Osteoblast (primary cell): Measurements from ENCODE around the gene BANK1. TPM values are rescaled to one million over a fixed set of nuclear protein-coding genes. Genes with fewer than 3 reads are reported as not detected.

Experiments used
- DNase-seq: peaks from one replicate; pipeline ENCODE4 v3.0.0; 2011; ENCODE audit warnings: low spot score, mixed read lengths; ENCODE audit not compliant: insufficient read length; ENCODE audit errors: missing footprints
- H2AFZ ChIP-seq: 2 replicates; pipeline ENCODE4 v1.6.0; 2011; ENCODE audit warnings: mild to moderate bottlenecking, low read length
- H3K27ac ChIP-seq: 2 replicates; pipeline ENCODE4 v1.5.1; 2011; ENCODE audit warnings: mild to moderate bottlenecking, low read depth, low read length, moderate library complexity
- H3K27me3 ChIP-seq: 2 replicates; pipeline ENCODE4 v1.6.0; 2012; ENCODE audit warnings: mild to moderate bottlenecking, control low read depth, inconsistent platforms, low read length, moderate library complexity; ENCODE audit not compliant: insufficient read depth
- H3K36me3 ChIP-seq: 2 replicates; pipeline ENCODE4 v1.5.1; 2011; ENCODE audit warnings: mild to moderate bottlenecking, low read length, control low read depth, moderate library complexity; ENCODE audit not compliant: insufficient read depth
- H3K4me1 ChIP-seq: 2 replicates; pipeline ENCODE4 v1.5.1; 2011; ENCODE audit warnings: mild to moderate bottlenecking, low read length, control low read depth, moderate library complexity; ENCODE audit not compliant: insufficient read depth
- H3K4me2 ChIP-seq: 2 replicates; pipeline ENCODE4 v1.6.0; 2011; ENCODE audit warnings: mild to moderate bottlenecking, low read length; ENCODE audit not compliant: insufficient read depth
- H3K4me3 ChIP-seq: fragments of 200-600 bp; sonication (generic); 3 replicates; pipeline ENCODE4 v1.5.1; 2012; ENCODE audit warnings: mild to moderate bottlenecking, low read length, inconsistent platforms; ENCODE audit not compliant: insufficient read depth
- H3K79me2 ChIP-seq: 2 replicates; pipeline ENCODE4 v1.6.0; 2012; ENCODE audit warnings: mild to moderate bottlenecking, low read length, control low read depth, inconsistent platforms; ENCODE audit not compliant: insufficient read depth
- H3K9me3 ChIP-seq: 2 replicates; pipeline ENCODE4 v1.5.1; 2011; ENCODE audit warnings: low read depth, low read length, control low read depth
- H4K20me1 ChIP-seq: 2 replicates; pipeline ENCODE4 v1.6.0; 2012; ENCODE audit warnings: mild to moderate bottlenecking, low read length, control low read depth; ENCODE audit not compliant: insufficient read depth
- total RNA-seq: library from RNA; depleted of rRNA; stranded (reverse); fragments of >200 nt; gene quantifications from 2 replicates; pipeline ENCODE4 v1.2.3, GENCODE V29; 2012
- TF ChIP-seq, protein P1 (sequence below): IDR thresholded peaks from 2 replicates; pipeline ENCODE4 v1.5.1; 2011; ENCODE audit warnings: mild to moderate bottlenecking, low read depth, low read length, moderate library complexity; ENCODE audit errors: extremely low read depth

Gene BANK1
- total RNA-seq, 1 donor = 1.8 TPM

DNA sequence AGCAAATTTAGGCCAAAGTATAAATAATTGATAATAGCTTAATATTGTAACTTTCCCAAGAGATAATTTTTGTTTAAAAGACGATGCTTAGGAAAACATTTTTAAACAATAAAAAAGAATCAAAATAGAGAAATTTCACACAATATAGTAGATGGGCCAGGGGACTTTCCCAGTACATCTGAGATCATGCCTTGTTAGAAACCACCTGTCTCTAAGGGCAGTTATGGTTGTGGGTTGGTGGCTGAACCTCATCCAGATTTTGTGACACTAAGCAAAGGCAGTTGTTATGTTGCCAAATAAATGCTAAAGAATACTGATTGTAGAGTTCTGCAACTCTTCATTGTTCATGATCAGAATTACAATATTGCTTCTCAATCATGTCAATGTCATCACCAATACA is 270.6 kb downstream of the BANK1 start:
- H3K27me3 ChIP-seq = no peaks in the 10 kb centered on the region
- H3K36me3 ChIP-seq = no peaks in the 10 kb centered on the region
- H3K27ac ChIP-seq = no peak overlapping the region
- no peak overlapping the region for H3K4me3 ChIP-seq
- H3K4me1 ChIP-seq = no peaks in the 10 kb centered on the region
- no peaks in the 10 kb centered on the region for H3K9me3 ChIP-seq
- TF ChIP-seq, protein P1, sequence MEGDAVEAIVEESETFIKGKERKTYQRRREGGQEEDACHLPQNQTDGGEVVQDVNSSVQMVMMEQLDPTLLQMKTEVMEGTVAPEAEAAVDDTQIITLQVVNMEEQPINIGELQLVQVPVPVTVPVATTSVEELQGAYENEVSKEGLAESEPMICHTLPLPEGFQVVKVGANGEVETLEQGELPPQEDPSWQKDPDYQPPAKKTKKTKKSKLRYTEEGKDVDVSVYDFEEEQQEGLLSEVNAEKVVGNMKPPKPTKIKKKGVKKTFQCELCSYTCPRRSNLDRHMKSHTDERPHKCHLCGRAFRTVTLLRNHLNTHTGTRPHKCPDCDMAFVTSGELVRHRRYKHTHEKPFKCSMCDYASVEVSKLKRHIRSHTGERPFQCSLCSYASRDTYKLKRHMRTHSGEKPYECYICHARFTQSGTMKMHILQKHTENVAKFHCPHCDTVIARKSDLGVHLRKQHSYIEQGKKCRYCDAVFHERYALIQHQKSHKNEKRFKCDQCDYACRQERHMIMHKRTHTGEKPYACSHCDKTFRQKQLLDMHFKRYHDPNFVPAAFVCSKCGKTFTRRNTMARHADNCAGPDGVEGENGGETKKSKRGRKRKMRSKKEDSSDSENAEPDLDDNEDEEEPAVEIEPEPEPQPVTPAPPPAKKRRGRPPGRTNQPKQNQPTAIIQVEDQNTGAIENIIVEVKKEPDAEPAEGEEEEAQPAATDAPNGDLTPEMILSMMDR = no peak
- H2AFZ ChIP-seq = no peak overlapping the region
- no peak for DNase-seq
- no peaks in the 10 kb centered on the region for H3K79me2 ChIP-seq
- H4K20me1 ChIP-seq = no peaks in the 10 kb centered on the region
- H3K4me2 ChIP-seq = no peak overlapping the region

DNA sequence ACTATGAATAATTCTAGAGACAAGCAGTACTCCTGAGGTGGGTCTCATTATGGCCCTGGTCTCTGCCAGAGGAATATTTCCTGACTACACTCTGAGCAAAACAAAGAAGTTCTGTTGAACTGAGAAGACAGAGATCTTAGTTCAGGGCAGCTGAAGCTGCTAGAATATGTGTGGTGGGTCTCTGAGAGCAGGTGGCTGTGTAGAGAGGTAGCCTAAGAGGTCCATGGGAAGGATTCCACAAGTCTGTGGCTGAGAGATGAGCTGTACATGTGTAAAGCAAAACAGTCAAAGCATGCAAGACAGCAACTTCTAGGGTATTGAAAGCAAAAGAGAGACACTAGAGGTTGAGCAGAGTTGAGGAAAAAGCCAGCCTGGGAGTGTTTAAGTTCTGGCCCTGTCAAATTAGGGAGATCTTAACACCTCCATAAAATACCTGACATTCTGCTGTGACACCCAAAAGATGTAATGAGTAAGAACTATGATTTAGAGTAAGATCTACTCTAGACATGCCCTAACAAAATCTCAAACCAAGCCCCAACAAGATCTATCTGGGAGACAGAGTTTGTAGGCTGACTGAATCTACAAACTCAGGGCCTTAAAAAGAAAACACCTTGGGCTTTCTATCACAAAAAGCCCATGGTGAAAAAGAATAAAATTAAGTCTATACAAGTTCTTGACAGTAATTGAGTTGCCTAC is 274.4 kb downstream of the BANK1 start:
- Histone ChIP-seq H2AFZ (no peak overlapping the region), H4K20me1 (no peaks in the 10 kb centered on the region), H3K27me3 (no peaks in the 10 kb centered on the region), H3K9me3 (no peaks in the 10 kb centered on the region), H3K79me2 (no peaks in the 10 kb centered on the region), H3K4me2 (no peak overlapping the region), H3K4me1 (no peaks in the 10 kb centered on the region), H3K36me3 (no peaks in the 10 kb centered on the region), H3K4me3 (no peak overlapping the region), H3K27ac (no peak overlapping the region)
- no peak for DNase-seq
- TF ChIP-seq, protein P1 = no peak

DNA sequence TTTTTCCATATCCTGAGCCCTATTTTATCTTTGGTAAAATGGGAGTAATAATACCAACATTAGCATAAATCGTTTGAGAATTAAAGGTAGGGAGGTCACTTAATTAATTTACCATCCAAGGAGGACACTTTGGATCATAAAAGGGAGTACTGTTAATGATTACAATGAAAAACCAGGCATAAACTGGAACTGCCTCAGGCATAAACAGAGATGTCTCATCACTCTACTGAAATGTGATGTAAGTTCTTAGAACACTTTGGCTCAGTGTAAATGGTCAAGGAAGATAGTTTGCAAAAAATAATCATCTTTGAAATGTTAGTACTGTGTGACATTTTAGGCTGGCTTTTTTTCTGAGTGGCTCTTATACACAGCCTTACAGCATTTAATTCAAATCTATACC is 286.1 kb downstream of the BANK1 start:
- no peaks in the 10 kb centered on the region for H4K20me1 ChIP-seq
- H3K4me2 ChIP-seq = no peak overlapping the region
- no peak overlapping the region for H3K4me3 ChIP-seq
- no peaks in the 10 kb centered on the region for H3K36me3 ChIP-seq
- H3K9me3 ChIP-seq = no peaks in the 10 kb centered on the region
- H2AFZ ChIP-seq = no peak overlapping the region
- DNase-seq = no peak
- H3K79me2 ChIP-seq = no peaks in the 10 kb centered on the region
- TF ChIP-seq, protein P1 = no peak
- H3K27ac ChIP-seq = no peak overlapping the region
- no peaks in the 10 kb centered on the region for H3K4me1 ChIP-seq
- H3K27me3 ChIP-seq = no peaks in the 10 kb centered on the region

DNA sequence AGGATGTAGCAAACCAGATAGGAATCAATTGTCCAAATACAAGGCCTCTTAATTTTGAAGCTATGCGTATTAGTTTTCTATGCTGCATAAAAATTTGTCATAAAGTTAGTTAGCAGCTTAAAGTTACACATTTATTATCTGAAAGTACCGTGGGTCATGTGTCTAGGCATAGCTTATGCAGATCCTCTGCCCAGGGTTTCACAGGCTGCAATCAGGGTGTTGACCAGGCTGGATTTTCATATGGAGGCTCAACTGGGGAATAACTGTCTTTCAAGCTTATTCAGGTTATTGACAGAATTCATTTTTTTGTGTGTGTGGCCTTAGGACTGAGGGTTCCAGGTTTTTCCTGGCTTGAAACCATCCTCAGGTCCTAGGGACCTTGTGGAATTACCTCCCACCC is 289.7 kb downstream of the BANK1 start:
- no peak overlapping the region for H3K4me2 ChIP-seq
- DNase-seq = no peak
- no peaks in the 10 kb centered on the region for H3K36me3 ChIP-seq
- no peaks in the 10 kb centered on the region for H3K27me3 ChIP-seq
- H3K4me3 ChIP-seq = no peak overlapping the region
- H4K20me1 ChIP-seq = no peaks in the 10 kb centered on the region
- H3K27ac ChIP-seq = no peak overlapping the region
- H3K4me1 ChIP-seq = no peaks in the 10 kb centered on the region
- TF ChIP-seq, protein P1 = no peak
- no peak overlapping the region for H2AFZ ChIP-seq
- H3K79me2 ChIP-seq = no peaks in the 10 kb centered on the region
- no peaks in the 10 kb centered on the region for H3K9me3 ChIP-seq
